Endothelial cell of umbilical vein (primary cell): ENCODE results near the gene ITPR1. TPM values are rescaled to one million over a fixed set of nuclear protein-coding genes. Genes with fewer than 3 reads are reported as not detected.

Source experiments
- BruUV-seq: library from RNA; stranded (reverse); fragments of 400-500 nt; replicated peaks from 2 replicates; lab custom pipeline; 2021; lab: Mats Ljungman, UMichigan
- CTCF ChIA-PET: fragments of 300-600, 350-600 bp; sonication (Branson Sonifier 250); formaldehyde crosslinking; loops from one replicate; lab custom pipeline; 2021; ENCODE audit warnings: antibody characterized with exemption, inconsistent platforms; lab: Charles Lee
- POLR2A ChIA-PET: fragments of 300-600, 350-600 bp; sonication (Branson Sonifier 250); formaldehyde crosslinking; loops from one replicate; lab custom pipeline; 2021; ENCODE audit warnings: antibody characterized with exemption, inconsistent platforms; lab: Charles Lee
- DNase-seq: peaks from one replicate; pipeline ENCODE4 v3.0.0-alpha.2; 2011; ENCODE audit warnings: low read depth, low spot score
- FAIRE-seq: peaks from 2 replicates; lab custom pipeline; 2011; peaks lifted over from hg19 to GRCh38; lab: Jason Lieb, UNC
- H2AFZ ChIP-seq: 2 replicates; pipeline ENCODE4 v1.6.0; 2012; ENCODE audit warnings: low read depth, low read length, control low read depth, inconsistent platforms
- H3K27ac ChIP-seq: 2 replicates; pipeline ENCODE4 v1.5.1; 2011; ENCODE audit warnings: low read depth, mild to moderate bottlenecking, control low read depth, low read length, moderate library complexity; ENCODE audit not compliant: insufficient read depth
- H3K27me3 ChIP-seq, 2 experiments: 2 replicates each; pipeline versions ENCODE4 v1.6.0 to v1.6.1; 2011; ENCODE audit warnings: low read length in 2 of 2, mixed read lengths in 1 of 2; ENCODE audit not compliant: control insufficient read depth in 2 of 2, insufficient read depth in 2 of 2
- H3K36me3 ChIP-seq, 2 experiments: 2 replicates in 1 of 2; 3 replicates in 1 of 2; pipeline ENCODE4 v1.5.1; 2011; ENCODE audit warnings: low read length in 2 of 2, mild to moderate bottlenecking in 1 of 2, moderate library complexity in 1 of 2; ENCODE audit not compliant: control insufficient read depth in 2 of 2, insufficient read depth in 2 of 2; ENCODE audit errors: extremely low read depth in 1 of 2
- H3K4me1 ChIP-seq: 3 replicates; pipeline ENCODE4 v1.5.1; 2011; ENCODE audit warnings: mild to moderate bottlenecking, low read length; ENCODE audit not compliant: control insufficient read depth, insufficient read depth; ENCODE audit errors: extremely low read depth
- H3K4me2 ChIP-seq: 2 replicates; pipeline ENCODE4 v1.6.1; 2011; ENCODE audit warnings: low read length, control low read depth, mixed read lengths; ENCODE audit not compliant: insufficient read depth
- H3K4me3 ChIP-seq, 3 experiments: fragments of 200-600 bp in 1 of 3; sonication (generic), shearing (Covaris generic) in 1 of 3; replicated peaks in 1 of 3; 2 replicates each; pipeline ENCODE4 v1.5.1; 2011 to 2016; ENCODE audit warnings: control low read depth in 3 of 3, low read length in 3 of 3, mild to moderate bottlenecking in 2 of 3, inconsistent platforms in 1 of 3, low read depth in 1 of 3, moderate library complexity in 1 of 3; ENCODE audit not compliant: insufficient read depth in 1 of 3
- H3K79me2 ChIP-seq: 2 replicates; pipeline ENCODE4 v1.6.0; 2012; ENCODE audit warnings: low read length, inconsistent platforms; ENCODE audit not compliant: control insufficient read depth, insufficient read depth
- H3K9ac ChIP-seq: replicated peaks from 2 replicates; pipeline ENCODE3; 2011; ENCODE audit warnings: low read length, control low read depth; ENCODE audit not compliant: insufficient read depth; ENCODE audit errors: extremely low read depth
- H3K9me1 ChIP-seq: replicated peaks from 3 replicates; pipeline ENCODE4 v1.6.0; 2011; ENCODE audit warnings: mild to moderate bottlenecking, low read length; ENCODE audit not compliant: control insufficient read depth, insufficient read depth; ENCODE audit errors: extremely low read depth
- H3K9me3 ChIP-seq: replicated peaks from 2 replicates; pipeline ENCODE4 v1.5.1; 2012; ENCODE audit warnings: low read length, inconsistent platforms; ENCODE audit not compliant: control insufficient read depth, insufficient read depth
- H4K20me1 ChIP-seq: replicated peaks from 2 replicates; pipeline ENCODE3; 2011; ENCODE audit warnings: mild to moderate bottlenecking, low read length; ENCODE audit not compliant: control insufficient read depth, insufficient read depth; ENCODE audit errors: extremely low read depth
- EZH2 ChIP-seq: IDR thresholded peaks from 2 replicates; pipeline ENCODE4 v1.6.1; 2012; ENCODE audit warnings: borderline replicate concordance, low read depth, mild to moderate bottlenecking, moderate library complexity, low read length, inconsistent platforms; ENCODE audit not compliant: severe bottlenecking
- GATA2 ChIP-seq: IDR thresholded peaks from 2 replicates; pipeline ENCODE4 v1.7.0; 2011; ENCODE audit warnings: low read depth, mild to moderate bottlenecking, moderate library complexity, mixed read lengths, low read length; ENCODE audit not compliant: insufficient read length, insufficient read depth
- JUN ChIP-seq: IDR thresholded peaks from 2 replicates; pipeline ENCODE4 v1.6.1; 2011; ENCODE audit warnings: borderline replicate concordance, low read depth; ENCODE audit not compliant: insufficient read length, insufficient read depth
- MYC ChIP-seq: IDR thresholded peaks from one replicate; pipeline ENCODE4 v1.6.1; 2011; ENCODE audit warnings: mild to moderate bottlenecking, low read depth, low read length
- POLR2A ChIP-seq: IDR thresholded peaks from 2 replicates; pipeline ENCODE4 v1.6.1; 2012; ENCODE audit warnings: low read depth, mild to moderate bottlenecking, control low read depth, low read length
- POLR2AphosphoS5 ChIP-seq: IDR thresholded peaks from 2 replicates; pipeline ENCODE4 v1.6.1; 2012; ENCODE audit warnings: low read depth, mild to moderate bottlenecking, control low read depth, low read length, moderate library complexity; ENCODE audit not compliant: insufficient read depth
- dilution Hi-C: fragments of 300-500 bp; cut with MboI; formaldehyde crosslinking; loops from one replicate; pipeline ENCODE4 v1.15.0; 2019; ENCODE audit warnings: low sequenced_read_pairs; ENCODE audit not compliant: extremely low pct_ligation_motif_present
- intact Hi-C: fragments of 100-400 bp; cut with micrococcal nuclease; formaldehyde crosslinking; loops from one replicate; pipeline ENCODE4 v1.10.0; 2022
- polyA plus RNA-seq, 4 experiments: library from polyadenylated mRNA; depleted of rRNA in 3 of 4; stranded (reverse) in 3 of 4; unstranded in 1 of 4; fragments of >200 nt; gene quantifications; 2 replicates each; pipeline versions ENCODE4 v1.2.1 to v1.2.3, GENCODE V29; 2011 to 2012; ENCODE audit warnings: missing spikeins in 1 of 4
- total RNA-seq: library from RNA; stranded (reverse); gene quantifications from 2 replicates; pipeline ENCODE4 v1.2.3, GENCODE V29; 2021
- TF ChIP-seq, protein P1 (sequence below), 2 donors: IDR thresholded peaks; 1 replicate in 1 of 2; 2 replicates in 1 of 2; pipeline ENCODE4 v1.5.1; 2011; ENCODE audit warnings: low read length in 2 of 2, mild to moderate bottlenecking in 2 of 2, moderate library complexity in 2 of 2, control low read depth in 1 of 2, inconsistent platforms in 1 of 2, low read depth in 1 of 2; ENCODE audit not compliant: insufficient read depth in 1 of 2; ENCODE audit errors: extremely low read depth in 1 of 2

Gene ITPR1
- total and polyA plus RNA-seq, 2 donors (not counting 3 experiments of a cell fraction or from before 2014, with no cell fraction given), result 5.1 to 16.1 TPM

- Histone ChIP-seq H3K9me1 (no peaks in the 10 kb centered on the region), H3K4me3 (no peak overlapping the region), H3K4me2 (no peak overlapping the region), H3K9me3 (no peaks in the 10 kb centered on the region), H2AFZ (no peak overlapping the region), H3K9ac (no peak overlapping the region), H3K79me2 (no peaks in the 10 kb centered on the region), H3K27me3 (no peaks in the 10 kb centered on the region), H3K36me3 (no peaks in the 10 kb centered on the region), H4K20me1 (no peaks in the 10 kb centered on the region), H3K27ac (no peak overlapping the region), H3K4me1 (peaks cover 2% of the 10 kb centered on the region)
- DNase-seq (no peak), FAIRE-seq (no peak)
- CTCF ChIA-PET, result interaction anchor here (1.1 to 1.7 kb wide), 3 partner anchors 10 to 254 kb away, joined by 3 to 6 read pairs (median 3); no protein-coding TSS in a partner anchor
- no TSS peak for BruUV-seq
- POLR2A ChIA-PET, result no interaction called here
- no peak for TF ChIP-seq POLR2AphosphoS5
- TF ChIP-seq EZH2, result no peak
- TF ChIP-seq JUN, result no peak
- no peak for TF ChIP-seq POLR2A
- TF ChIP-seq, protein P1, sequence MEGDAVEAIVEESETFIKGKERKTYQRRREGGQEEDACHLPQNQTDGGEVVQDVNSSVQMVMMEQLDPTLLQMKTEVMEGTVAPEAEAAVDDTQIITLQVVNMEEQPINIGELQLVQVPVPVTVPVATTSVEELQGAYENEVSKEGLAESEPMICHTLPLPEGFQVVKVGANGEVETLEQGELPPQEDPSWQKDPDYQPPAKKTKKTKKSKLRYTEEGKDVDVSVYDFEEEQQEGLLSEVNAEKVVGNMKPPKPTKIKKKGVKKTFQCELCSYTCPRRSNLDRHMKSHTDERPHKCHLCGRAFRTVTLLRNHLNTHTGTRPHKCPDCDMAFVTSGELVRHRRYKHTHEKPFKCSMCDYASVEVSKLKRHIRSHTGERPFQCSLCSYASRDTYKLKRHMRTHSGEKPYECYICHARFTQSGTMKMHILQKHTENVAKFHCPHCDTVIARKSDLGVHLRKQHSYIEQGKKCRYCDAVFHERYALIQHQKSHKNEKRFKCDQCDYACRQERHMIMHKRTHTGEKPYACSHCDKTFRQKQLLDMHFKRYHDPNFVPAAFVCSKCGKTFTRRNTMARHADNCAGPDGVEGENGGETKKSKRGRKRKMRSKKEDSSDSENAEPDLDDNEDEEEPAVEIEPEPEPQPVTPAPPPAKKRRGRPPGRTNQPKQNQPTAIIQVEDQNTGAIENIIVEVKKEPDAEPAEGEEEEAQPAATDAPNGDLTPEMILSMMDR (IDR thresholded peaks at IDR 0.05; ENCODE audit: extremely low read depth in 1 of 2, insufficient read depth in 1 of 2, low read depth in 1 of 2, low read length in 2 of 2), result no peak
- no peak for TF ChIP-seq GATA2
- TF ChIP-seq MYC, result no peak
- dilution Hi-C loops, result no loop called here
- intact Hi-C loops, result no loop called here
Measured at GRCh38 chr3:4604693-4605092, 111.5 kb downstream of the ITPR1 start.
